HCT116 (cell line): Measurements from ENCODE around the gene HAPLN2. TPM values are rescaled to one million over a fixed set of nuclear protein-coding genes. Genes with fewer than 3 reads are reported as not detected.

Experiments used
- ATAC-seq: fragments of 200-7000 bp; cut with Tn5 transposase; 2 replicates; pipeline ENCODE4 v1.9.1; 2020; ENCODE audit warnings: mild to moderate bottlenecking, moderate library complexity
- BruUV-seq: library from RNA; stranded (reverse); fragments of 400-500 nt; replicated peaks from 2 replicates; lab custom pipeline; 2021; lab: Mats Ljungman, UMichigan
- CTCF ChIA-PET: fragments of 300-600 bp; sonication (Branson Sonifier 250); formaldehyde crosslinking; loops from one replicate; lab custom pipeline; 2021; ENCODE audit warnings: antibody characterized with exemption; lab: Charles Lee
- POLR2A ChIA-PET: fragments of 300-600, 350-600 bp; sonication (Branson Sonifier 250); formaldehyde crosslinking; loops from one replicate; lab custom pipeline; 2021; ENCODE audit warnings: antibody characterized with exemption; lab: Charles Lee
- RAD21 ChIA-PET, 2 experiments: fragments of 300-600 bp; sonication (Branson Sonifier 250); formaldehyde crosslinking; loops; one replicate each; lab custom pipeline; 2023; ENCODE audit warnings: low total read pairs in 2 of 2; ENCODE audit not compliant: uncharacterized antibody in 2 of 2, unreplicated experiment in 2 of 2, low non-redundant PET in 1 of 2; lab: Charles Lee
- DNase-seq: peaks from one replicate; pipeline ENCODE4 v3.0.0-alpha.2; 2010; ENCODE audit warnings: low read depth, low spot score
- H2AFZ ChIP-seq: fragments of 200-600 bp; shearing (Covaris generic), sonication (generic); 2 replicates; pipeline ENCODE4 v1.6.1; 2017; ENCODE audit warnings: low read depth, mixed run types, mixed read lengths, antibody characterized with exemption, low read length; ENCODE audit not compliant: poor library complexity, severe bottlenecking
- H3K27ac ChIP-seq: 2 replicates; pipeline ENCODE4 v1.5.1; 2012; ENCODE audit warnings: low read depth, low read length
- H3K27me3 ChIP-seq: fragments of 200-600 bp; sonication (generic); 2 replicates; pipeline ENCODE4 v1.6.1; 2016; ENCODE audit warnings: mixed run types, low read length, mixed read lengths; ENCODE audit not compliant: insufficient read depth
- H3K36me3 ChIP-seq, 2 experiments: fragments of 200-500 bp in 1 of 2; fragments of 200-600 bp in 1 of 2; sonication (Bioruptor generic) in 1 of 2; sonication (generic) in 1 of 2; 2 replicates each; pipeline versions ENCODE4 v1.5.1 to v1.6.1; 2014 to 2016; ENCODE audit warnings: low read length in 2 of 2, inconsistent platforms in 1 of 2, mixed read lengths in 1 of 2, mixed run types in 1 of 2; ENCODE audit not compliant: insufficient read depth in 2 of 2, control insufficient read depth in 1 of 2
- H3K4me1 ChIP-seq, 2 experiments: fragments of 200-600 bp in 1 of 2; sonication (generic) in 1 of 2; 2 replicates each; pipeline versions ENCODE4 v1.5.1 to v1.6.1; 2012 to 2017; ENCODE audit warnings: low read length in 2 of 2, inconsistent platforms in 1 of 2, mild to moderate bottlenecking in 1 of 2, mixed read lengths in 1 of 2, mixed run types in 1 of 2, moderate library complexity in 1 of 2; ENCODE audit not compliant: insufficient read depth in 2 of 2, control insufficient read depth in 1 of 2
- H3K4me2 ChIP-seq: fragments of 200-600 bp; sonication (generic); 2 replicates; pipeline ENCODE4 v1.6.1; 2017; ENCODE audit warnings: mixed run types, low read length, mixed read lengths
- H3K4me3 ChIP-seq, 2 experiments: fragments of 200-600 bp in 1 of 2; sonication (generic) in 1 of 2; replicated peaks in 1 of 2; 2 replicates each; pipeline ENCODE4 v1.5.1; 2011 to 2016; ENCODE audit warnings: low read length in 2 of 2, control low read depth in 1 of 2, low read depth in 1 of 2, mild to moderate bottlenecking in 1 of 2, mixed read lengths in 1 of 2, mixed run types in 1 of 2
- H3K79me2 ChIP-seq: fragments of 200-600 bp; sonication (generic); 2 replicates; pipeline ENCODE4 v1.6.1; 2017; ENCODE audit warnings: mild to moderate bottlenecking, mixed run types, low read length, moderate library complexity, mixed read lengths; ENCODE audit not compliant: insufficient read depth
- H3K9ac ChIP-seq: fragments of 200-600 bp; sonication (generic); 2 replicates; pipeline ENCODE4 v1.6.1; 2016; ENCODE audit warnings: low read length, mixed read lengths
- H3K9me2 ChIP-seq: fragments of 200-600 bp; sonication (generic), shearing (Covaris generic); 2 replicates; pipeline ENCODE4 v1.6.1; 2017; ENCODE audit warnings: mixed run types, mild to moderate bottlenecking, moderate library complexity; ENCODE audit not compliant: insufficient read depth
- H3K9me3 ChIP-seq, 2 experiments: fragments of 200-500 bp in 1 of 2; fragments of 200-600 bp in 1 of 2; sonication (Bioruptor generic) in 1 of 2; sonication (generic) in 1 of 2; 2 replicates each; pipeline ENCODE4 v1.6.1; 2014 to 2017; ENCODE audit warnings: low read length in 2 of 2, mixed read lengths in 2 of 2, inconsistent platforms in 1 of 2, low read depth in 1 of 2, mild to moderate bottlenecking in 1 of 2, mixed run types in 1 of 2, moderate library complexity in 1 of 2; ENCODE audit not compliant: control insufficient read depth in 1 of 2, insufficient read depth in 1 of 2
- H4K20me1 ChIP-seq: fragments of 200-600 bp; sonication (generic), shearing (Covaris generic); 2 replicates; pipeline ENCODE4 v1.6.1; 2017; ENCODE audit warnings: mixed run types, mild to moderate bottlenecking, moderate library complexity; ENCODE audit not compliant: insufficient read depth
- CBX3 ChIP-seq: IDR thresholded peaks from 2 replicates; pipeline ENCODE4 v1.6.1; 2012; ENCODE audit warnings: low read depth
- ELF1 ChIP-seq: IDR thresholded peaks from 2 replicates; pipeline ENCODE4 v1.6.1; 2012; ENCODE audit warnings: low read depth, borderline replicate concordance
- JUND ChIP-seq: IDR thresholded peaks from 2 replicates; pipeline ENCODE4 v1.6.1; 2012
- POLR2A ChIP-seq: IDR thresholded peaks from 2 replicates; pipeline ENCODE4 v1.7.0; 2011; ENCODE audit warnings: borderline replicate concordance; ENCODE audit not compliant: insufficient read depth, insufficient read length; ENCODE audit errors: extremely low read depth
- POLR2AphosphoS5 ChIP-seq: IDR thresholded peaks from 2 replicates; pipeline ENCODE4 v1.6.1; 2011; ENCODE audit warnings: mild to moderate bottlenecking, low read depth, low read length, moderate library complexity
- SIN3A ChIP-seq: IDR thresholded peaks from 2 replicates; pipeline ENCODE4 v1.6.1; 2012; ENCODE audit warnings: low read depth
- SP1 ChIP-seq: IDR thresholded peaks from 2 replicates; pipeline ENCODE4 v1.6.1; 2012; ENCODE audit warnings: low read depth
- TCF7L2 ChIP-seq: IDR thresholded peaks from 2 replicates; pipeline ENCODE4 v1.7.0; 2011; ENCODE audit warnings: borderline replicate concordance, inconsistent platforms; ENCODE audit not compliant: insufficient read depth, insufficient read length; ENCODE audit errors: extremely low read depth
- YY1 ChIP-seq: IDR thresholded peaks from 2 replicates; pipeline ENCODE4 v1.6.1; 2011; ENCODE audit warnings: low read length, low read depth, moderate library complexity, mild to moderate bottlenecking; ENCODE audit not compliant: insufficient replicate concordance; ENCODE audit errors: extremely low read depth
- ZNF274 ChIP-seq: fragments of 200-500 bp; sonication (Bioruptor generic); IDR thresholded peaks from 2 replicates; pipeline ENCODE4 v1.6.1; 2014; ENCODE audit warnings: mild to moderate bottlenecking, low read depth, low read length, inconsistent platforms
- intact Hi-C: fragments of 100-400 bp; cut with micrococcal nuclease; formaldehyde crosslinking; loops from 2 replicates; pipeline ENCODE4 v1.10.0; 2022
- total RNA-seq: library from RNA; stranded (reverse); gene quantifications from one replicate; pipeline ENCODE4 v1.2.1, GENCODE V29; 2021; ENCODE audit not compliant: unreplicated experiment
- TF ChIP-seq, protein P1 (sequence below): IDR thresholded peaks from 2 replicates; pipeline ENCODE4 v1.6.1; 2012
- TF ChIP-seq, protein P2 (sequence below), 3 experiments: fragments of 200-600 bp in 1 of 3; sonication (generic) in 1 of 3; IDR thresholded peaks in 2 of 3; conservative IDR thresholded peaks in 1 of 3; 2 replicates each; pipeline ENCODE4 v1.5.1; 2012 to 2017; ENCODE audit warnings: low read depth in 2 of 3, low read length in 2 of 3, antibody characterized with exemption in 1 of 3, borderline replicate concordance in 1 of 3, control low read depth in 1 of 3, mild to moderate bottlenecking in 1 of 3, mixed read lengths in 1 of 3, mixed run types in 1 of 3, moderate library complexity in 1 of 3; ENCODE audit not compliant: insufficient read depth in 1 of 3

HAPLN2 gene
- total RNA-seq, 1 experiment from 2014 or later: 0.54 TPM

DNA sequence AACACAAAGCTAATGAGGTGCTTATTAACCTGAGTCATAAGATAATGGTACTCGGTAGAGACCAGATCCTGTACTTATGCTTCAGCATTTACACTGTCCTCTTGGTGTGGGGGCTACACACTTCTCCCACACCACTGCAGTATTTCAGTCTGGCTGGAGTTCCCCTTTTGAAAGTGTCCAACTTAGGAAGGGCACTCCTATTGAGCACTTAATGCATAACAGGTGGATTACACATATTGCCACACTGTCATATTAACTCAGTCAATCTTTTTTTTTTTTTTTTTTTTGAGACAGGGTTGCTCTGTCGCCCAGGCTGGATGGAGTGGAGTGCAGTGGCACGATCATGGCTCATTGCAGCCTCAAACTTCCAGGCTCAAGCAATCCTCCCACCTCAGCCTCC, 19.4 kb upstream of the HAPLN2 start:
- no TSS peak for BruUV-seq
- POLR2A ChIA-PET: interaction anchor here (0.7 kb wide), 1 partner anchor 141 kb away, joined by 4 read pairs; the partner anchor contains the start of gene MRPL24
- DNase-seq (no peak), ATAC-seq (peak; percentile 39)
- H3K36me3 ChIP-seq: peaks cover 21 to 42% of the 10 kb centered on the region in 2 experiments; a peak in 3 of 4 replicates
- CTCF ChIA-PET: interaction anchor here (1.1 kb wide), 1 partner anchor 15 kb away, joined by 3 read pairs; no protein-coding TSS in a partner anchor
- H3K4me3 ChIP-seq: peak overlapping the region; percentile 70 to 88; a peak in 3 of 4 replicates
- H3K27ac ChIP-seq: peak overlapping the region; percentile 75; the same call in 1 of the 2 replicates
- peak overlapping the region; percentile 97 for H3K9ac ChIP-seq
- H3K9me3 ChIP-seq: no peaks in the 10 kb centered on the region
- TF ChIP-seq ZNF274 (no peak), TCF7L2 (no peak), POLR2AphosphoS5 (no peak)
- TF ChIP-seq, protein P1, sequence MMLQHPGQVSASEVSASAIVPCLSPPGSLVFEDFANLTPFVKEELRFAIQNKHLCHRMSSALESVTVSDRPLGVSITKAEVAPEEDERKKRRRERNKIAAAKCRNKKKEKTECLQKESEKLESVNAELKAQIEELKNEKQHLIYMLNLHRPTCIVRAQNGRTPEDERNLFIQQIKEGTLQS: no peak
- TF ChIP-seq, protein P2, sequence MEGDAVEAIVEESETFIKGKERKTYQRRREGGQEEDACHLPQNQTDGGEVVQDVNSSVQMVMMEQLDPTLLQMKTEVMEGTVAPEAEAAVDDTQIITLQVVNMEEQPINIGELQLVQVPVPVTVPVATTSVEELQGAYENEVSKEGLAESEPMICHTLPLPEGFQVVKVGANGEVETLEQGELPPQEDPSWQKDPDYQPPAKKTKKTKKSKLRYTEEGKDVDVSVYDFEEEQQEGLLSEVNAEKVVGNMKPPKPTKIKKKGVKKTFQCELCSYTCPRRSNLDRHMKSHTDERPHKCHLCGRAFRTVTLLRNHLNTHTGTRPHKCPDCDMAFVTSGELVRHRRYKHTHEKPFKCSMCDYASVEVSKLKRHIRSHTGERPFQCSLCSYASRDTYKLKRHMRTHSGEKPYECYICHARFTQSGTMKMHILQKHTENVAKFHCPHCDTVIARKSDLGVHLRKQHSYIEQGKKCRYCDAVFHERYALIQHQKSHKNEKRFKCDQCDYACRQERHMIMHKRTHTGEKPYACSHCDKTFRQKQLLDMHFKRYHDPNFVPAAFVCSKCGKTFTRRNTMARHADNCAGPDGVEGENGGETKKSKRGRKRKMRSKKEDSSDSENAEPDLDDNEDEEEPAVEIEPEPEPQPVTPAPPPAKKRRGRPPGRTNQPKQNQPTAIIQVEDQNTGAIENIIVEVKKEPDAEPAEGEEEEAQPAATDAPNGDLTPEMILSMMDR (IDR thresholded peaks at IDR 0.05 in 2 of 3, conservative IDR thresholded peaks at IDR 0.05 in 1 of 3; ENCODE audit: borderline replicate concordance in 1 of 3, insufficient read depth in 1 of 3, low read depth in 2 of 3, low read length in 2 of 3): peak in 2 of 3 experiments; percentile 37 to 39; a peak in 4 of 6 replicates
- TF ChIP-seq, all 23 proteins: peak for 1
- intact Hi-C loops: no loop called here
- Histone ChIP-seq H3K27me3 (no peaks in the 10 kb centered on the region), H3K4me2 (peak overlapping the region; percentile 87), H3K9me2 (no peaks in the 10 kb centered on the region), H3K4me1 (peaks cover 11 to 29% of the 10 kb centered on the region in 2 experiments), H3K79me2 (peaks cover 58% of the 10 kb centered on the region), H2AFZ (no peak overlapping the region), H4K20me1 (no peaks in the 10 kb centered on the region)
- RAD21 ChIA-PET: no interaction called here

DNA sequence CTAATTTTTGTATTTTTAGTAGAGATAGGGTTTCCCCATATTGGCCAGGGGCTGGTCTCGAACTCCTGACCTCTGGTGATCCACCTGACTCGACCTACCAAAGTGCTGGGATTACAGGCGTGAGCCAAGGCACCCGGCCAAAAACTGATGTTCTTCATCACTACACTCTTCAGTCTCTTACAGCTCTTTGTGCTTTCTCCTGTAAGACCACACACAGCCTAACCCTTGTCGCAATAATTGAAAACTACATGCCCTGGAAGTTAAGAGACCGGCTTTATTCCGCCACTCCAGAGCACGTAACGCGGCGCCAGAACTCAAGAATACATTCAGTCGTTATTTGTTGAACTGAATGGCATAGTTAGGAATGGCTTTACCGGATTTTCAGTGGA, 18.5 kb upstream of the HAPLN2 start:
- Histone ChIP-seq H3K9me3 (no peaks in the 10 kb centered on the region), H3K4me2 (peak overlapping the region; percentile 87), H3K9me2 (no peaks in the 10 kb centered on the region), H4K20me1 (no peaks in the 10 kb centered on the region), H3K9ac (peak overlapping the region; percentile 97), H3K36me3 (peaks cover 18 to 34% of the 10 kb centered on the region in 2 experiments; a peak in 3 of 4 replicates), H3K27me3 (no peaks in the 10 kb centered on the region), H2AFZ (no peak overlapping the region), H3K4me3 (peak overlapping the region; percentile 70 to 88), H3K79me2 (peaks cover 58% of the 10 kb centered on the region), H3K27ac (peak overlapping the region; percentile 75), H3K4me1 (peaks cover 11 to 29% of the 10 kb centered on the region in 2 experiments)
- ChIA-PET CTCF (no interaction called here), POLR2A (interaction anchor here (1.4 kb wide), 1 partner anchor 14 kb away, joined by 3 read pairs; no protein-coding TSS in a partner anchor), RAD21 (no interaction called here)
- no peak for TF ChIP-seq YY1
- no peak for TF ChIP-seq ZNF274
- no peak for TF ChIP-seq ELF1
- no peak for TF ChIP-seq SIN3A
- no peak for TF ChIP-seq SP1
- TF ChIP-seq, protein P1: no peak
- TF ChIP-seq, protein P2 (IDR thresholded peaks at IDR 0.05 in 2 of 3, conservative IDR thresholded peaks at IDR 0.05 in 1 of 3; ENCODE audit: borderline replicate concordance in 1 of 3, insufficient read depth in 1 of 3, low read depth in 2 of 3, low read length in 2 of 3): no peak
- TF ChIP-seq CBX3: no peak
- TF ChIP-seq JUND: no peak
- TF ChIP-seq POLR2A: no peak
- no peak for TF ChIP-seq POLR2AphosphoS5
- DNase-seq (no peak), ATAC-seq (no peak)
- intact Hi-C loops: no loop called here
- TSS peak; percentile 66 for BruUV-seq
